Prostate gland (tissue), 2 donors: ENCODE data around the gene AP1G1. TPM values are rescaled to one million over a fixed set of nuclear protein-coding genes. Genes with fewer than 3 reads are reported as not detected.

Experiments
- DNase-seq: peaks from one replicate; pipeline ENCODE4 v3.0.0-alpha.2; 2019; ENCODE audit warnings: low spot score
- H3K27ac ChIP-seq, 2 donors: fragments of 200-600 bp; sonication (generic); 2 replicates each; pipeline ENCODE4 v1.5.1; 2017 to 2019
- H3K27me3 ChIP-seq: fragments of 200-600 bp; sonication (generic); replicated peaks from 2 replicates; pipeline ENCODE4 v1.5.1; 2019; ENCODE audit not compliant: insufficient read depth
- H3K36me3 ChIP-seq, 2 donors: fragments of 200-600 bp; sonication (generic); 1 replicate in 1 of 2; 2 replicates in 1 of 2; pipeline versions ENCODE4 v1.5.1 to v1.8.1; 2017 to 2019
- H3K4me1 ChIP-seq: fragments of 200-600 bp; sonication (generic); replicated peaks from 2 replicates; pipeline ENCODE4 v1.5.1; 2019
- H3K4me3 ChIP-seq, 2 donors: fragments of 200-600 bp; sonication (generic); 2 replicates each; pipeline ENCODE4 v1.5.1; 2017 to 2019
- H3K9me3 ChIP-seq: fragments of 200-600 bp; sonication (generic); 2 replicates; pipeline ENCODE4 v1.5.1; 2017
- CTCF ChIP-seq, 4 experiments: fragments of 200-600 bp in 2 of 4; fragments of 450-650 bp in 2 of 4; sonication (generic) in 2 of 4; IDR thresholded peaks; 1 replicate in 3 of 4; 2 replicates in 1 of 4; pipeline ENCODE4 v1.5.1; 2016 to 2019; ENCODE audit warnings: antibody characterized with exemption in 4 of 4, mild to moderate bottlenecking in 2 of 4, moderate library complexity in 2 of 4
- POLR2A ChIP-seq: fragments of 450-650 bp; IDR thresholded peaks from one replicate; pipeline ENCODE4 v1.6.1; 2016; ENCODE audit warnings: antibody characterized with exemption, mild to moderate bottlenecking
- POLR2AphosphoS5 ChIP-seq: sonication (generic); formaldehyde crosslinking; IDR thresholded peaks from one replicate; pipeline ENCODE4 v1.6.1; 2017; ENCODE audit warnings: antibody characterized with exemption
- WGBS: methylation state at CpG from one replicate; pipeline ENCODE4 v1.1.5; 2018; 5-methylcytosine and 5-hydroxymethylcytosine counted together
- intact Hi-C: fragments of 100-400 bp; cut with DNase I; formaldehyde crosslinking; loops from one replicate; pipeline ENCODE4 v1.14.2; 2022
- total RNA-seq, 2 donors: library from RNA; depleted of rRNA; stranded (reverse); fragments of >200 nt; gene quantifications; one replicate each; pipeline ENCODE4 v1.1.0, GENCODE V29; 2016

AP1G1 gene
- total RNA-seq, 2 donors from 2014 or later, result 68.0 to 94.6 TPM

- no peaks in the 10 kb centered on the region for H3K36me3 ChIP-seq
- H3K27ac ChIP-seq, result no peak overlapping the region
- H3K9me3 ChIP-seq, result no peaks in the 10 kb centered on the region
- intact Hi-C loops, result no loop called here
- no peak for TF ChIP-seq CTCF (IDR thresholded peaks at IDR 0.05)
- no peak for TF ChIP-seq POLR2A
- H3K4me1 ChIP-seq, result no peaks in the 10 kb centered on the region
- no peaks in the 10 kb centered on the region for H3K27me3 ChIP-seq
- WGBS, result 87% methylated on average over 2 of the region's 2 CpGs
- no peak for DNase-seq
- H3K4me3 ChIP-seq, result no peak overlapping the region
Measured at GRCh38 chr16:71784093-71784492, 24.5 kb downstream of the AP1G1 start.

GRCh38 chr16:71781741-71782140, 26.9 kb downstream of the AP1G1 start:
- H3K27me3 ChIP-seq, result no peaks in the 10 kb centered on the region
- DNase-seq, result no peak
- WGBS, result 44% methylated on average over 3 of the region's 3 CpGs
- no peak for TF ChIP-seq POLR2A
- no peak for TF ChIP-seq POLR2AphosphoS5
- no peak for TF ChIP-seq CTCF (IDR thresholded peaks at IDR 0.05)
- H3K4me1 ChIP-seq, result no peaks in the 10 kb centered on the region
- no peak overlapping the region for H3K4me3 ChIP-seq
- no peak overlapping the region for H3K27ac ChIP-seq
- no peaks in the 10 kb centered on the region for H3K9me3 ChIP-seq
- no peaks in the 10 kb centered on the region for H3K36me3 ChIP-seq
- intact Hi-C loops, result no loop called here

GRCh38 chr16:71780521-71781089, 28.0 kb downstream of the AP1G1 start:
- intact Hi-C loops, result no loop called here
- H3K36me3 ChIP-seq, result no peaks in the 10 kb centered on the region

GRCh38 chr16:71778780-71779179, 29.9 kb downstream of the AP1G1 start:
- Histone ChIP-seq H3K9me3 (no peaks in the 10 kb centered on the region), H3K27me3 (no peaks in the 10 kb centered on the region), H3K4me3 (no peak overlapping the region), H3K4me1 (no peaks in the 10 kb centered on the region), H3K36me3 (no peaks in the 10 kb centered on the region), H3K27ac (no peak overlapping the region)
- DNase-seq, result no peak
- TF ChIP-seq POLR2A, result no peak
- TF ChIP-seq CTCF (IDR thresholded peaks at IDR 0.05), result no peak
- no peak for TF ChIP-seq POLR2AphosphoS5
- WGBS, result 64% methylated on average over 5 of the region's 5 CpGs
- intact Hi-C loops, result no loop called here

More at GRCh38 chr16:71780521-71781089, 28.0 kb downstream of the AP1G1 start:
- Histone ChIP-seq H3K9me3 (no peaks in the 10 kb centered on the region), H3K4me1 (no peaks in the 10 kb centered on the region), H3K27ac (no peak overlapping the region), H3K4me3 (no peak overlapping the region), H3K27me3 (no peaks in the 10 kb centered on the region)
- WGBS, result 98% methylated on average over 6 of the region's 6 CpGs
- no peak for DNase-seq
- no peak for TF ChIP-seq POLR2A

GRCh38 chr16:71777329-71777728, 31.3 kb downstream of the AP1G1 start:
- no peaks in the 10 kb centered on the region for H3K36me3 ChIP-seq
- no peak for TF ChIP-seq POLR2A
- TF ChIP-seq POLR2AphosphoS5, result no peak
- intact Hi-C loops, result no loop called here
- no peaks in the 10 kb centered on the region for H3K4me1 ChIP-seq
- H3K27ac ChIP-seq, result no peak overlapping the region
- 93% methylated on average over 10 of the region's 10 CpGs for WGBS
- H3K4me3 ChIP-seq, result no peak overlapping the region
- H3K27me3 ChIP-seq, result no peaks in the 10 kb centered on the region
- no peaks in the 10 kb centered on the region for H3K9me3 ChIP-seq
- DNase-seq, result no peak

GRCh38 chr16:71775949-71776348, 32.7 kb downstream of the AP1G1 start:
- Histone ChIP-seq H3K27ac (no peak overlapping the region), H3K9me3 (no peaks in the 10 kb centered on the region), H3K4me3 (no peak overlapping the region), H3K4me1 (no peaks in the 10 kb centered on the region), H3K27me3 (no peaks in the 10 kb centered on the region), H3K36me3 (no peaks in the 10 kb centered on the region)
- WGBS, result 89% methylated on average over 4 of the region's 4 CpGs
- intact Hi-C loops, result no loop called here
- DNase-seq, result no peak
- no peak for TF ChIP-seq POLR2AphosphoS5
- no peak for TF ChIP-seq POLR2A
- TF ChIP-seq CTCF (IDR thresholded peaks at IDR 0.05), result no peak
